ENCODE data around the gene MAP3K14.
A peak's percentile ranks its signal among the peaks of the same experiment; 100 is the strongest.

Gene MAP3K14

DNA sequence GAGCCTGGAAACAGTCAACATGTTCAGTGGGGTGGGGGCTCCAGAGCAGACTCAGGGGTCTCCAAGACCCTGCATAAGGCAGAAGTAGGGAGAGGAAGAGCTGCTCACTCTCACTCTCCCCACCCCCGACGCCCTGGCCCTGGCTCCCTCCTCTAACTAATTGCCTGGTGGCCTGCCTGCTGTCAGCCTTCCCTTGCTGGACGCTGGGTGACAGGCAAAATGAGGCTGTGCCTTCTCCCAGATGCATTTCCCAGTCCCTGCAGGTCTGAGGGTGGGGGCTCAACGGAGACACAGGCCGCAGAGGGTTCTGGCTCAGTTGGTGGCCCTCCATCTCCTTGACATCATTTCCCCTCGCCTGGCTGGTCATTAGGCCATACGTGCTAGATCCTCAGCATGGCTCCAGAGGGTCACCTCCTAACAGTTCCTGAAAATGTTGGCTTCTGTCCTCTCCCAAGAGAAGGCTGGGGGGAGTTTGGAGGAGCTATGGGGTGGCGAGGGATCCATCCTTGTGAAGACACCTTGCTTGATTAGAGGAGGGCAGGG lies 93.8 kb downstream of the MAP3K14 start:
- no peak for DNase-seq (ENCODE audit: low read depth)

DNA sequence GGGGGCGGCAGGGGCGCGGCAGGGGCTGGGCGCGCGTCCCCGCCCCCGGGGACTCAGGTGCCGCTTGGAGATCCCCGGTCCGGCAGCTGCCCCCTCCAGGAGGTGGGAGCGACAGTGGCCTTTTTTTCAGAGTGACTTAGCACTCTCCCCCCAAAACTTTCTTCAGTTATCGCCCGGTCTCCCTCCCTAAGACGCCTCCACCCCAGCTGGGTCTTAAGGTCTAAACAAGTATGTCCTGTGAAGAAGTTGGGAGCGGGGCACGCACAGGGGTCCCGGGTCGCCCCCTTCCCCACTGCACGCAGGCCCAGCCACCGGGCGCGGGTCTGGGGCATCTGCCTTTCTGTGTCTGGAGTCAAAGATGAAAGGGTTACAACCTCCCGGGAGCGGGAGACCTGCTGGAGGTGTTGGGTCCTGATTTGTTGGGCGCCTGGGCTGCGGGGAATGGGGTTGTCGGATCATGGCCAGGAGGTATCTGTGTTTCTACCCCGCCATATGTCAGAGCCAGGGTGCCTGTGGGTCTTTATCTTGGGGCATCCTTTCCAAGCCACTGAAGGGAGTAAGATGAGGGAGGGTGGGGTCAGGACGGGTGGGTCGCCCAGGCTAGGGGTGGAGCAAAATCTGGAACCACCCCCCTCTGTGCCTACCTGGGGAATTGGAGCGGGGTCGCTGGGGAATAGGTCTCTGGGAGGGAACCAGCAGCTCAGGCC lies 94.4 kb downstream of the MAP3K14 start:
- DNase-seq (ENCODE audit: low read depth), result no peak

DNA sequence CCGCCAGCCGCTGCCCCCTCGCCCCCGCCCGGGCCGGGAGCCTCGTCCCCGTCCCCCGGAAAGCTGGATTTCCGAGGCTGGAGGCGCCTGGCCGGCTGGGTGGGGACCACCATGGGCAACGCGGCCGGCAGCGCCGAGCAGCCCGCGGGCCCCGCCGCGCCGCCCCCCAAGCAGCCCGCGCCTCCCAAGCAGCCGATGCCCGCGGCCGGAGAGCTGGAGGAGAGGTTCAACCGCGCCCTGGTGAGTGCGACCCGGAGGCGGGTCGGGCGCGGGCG lies 94.9 kb downstream of the MAP3K14 start:
- no peak for DNase-seq (ENCODE audit: low read depth)

DNA sequence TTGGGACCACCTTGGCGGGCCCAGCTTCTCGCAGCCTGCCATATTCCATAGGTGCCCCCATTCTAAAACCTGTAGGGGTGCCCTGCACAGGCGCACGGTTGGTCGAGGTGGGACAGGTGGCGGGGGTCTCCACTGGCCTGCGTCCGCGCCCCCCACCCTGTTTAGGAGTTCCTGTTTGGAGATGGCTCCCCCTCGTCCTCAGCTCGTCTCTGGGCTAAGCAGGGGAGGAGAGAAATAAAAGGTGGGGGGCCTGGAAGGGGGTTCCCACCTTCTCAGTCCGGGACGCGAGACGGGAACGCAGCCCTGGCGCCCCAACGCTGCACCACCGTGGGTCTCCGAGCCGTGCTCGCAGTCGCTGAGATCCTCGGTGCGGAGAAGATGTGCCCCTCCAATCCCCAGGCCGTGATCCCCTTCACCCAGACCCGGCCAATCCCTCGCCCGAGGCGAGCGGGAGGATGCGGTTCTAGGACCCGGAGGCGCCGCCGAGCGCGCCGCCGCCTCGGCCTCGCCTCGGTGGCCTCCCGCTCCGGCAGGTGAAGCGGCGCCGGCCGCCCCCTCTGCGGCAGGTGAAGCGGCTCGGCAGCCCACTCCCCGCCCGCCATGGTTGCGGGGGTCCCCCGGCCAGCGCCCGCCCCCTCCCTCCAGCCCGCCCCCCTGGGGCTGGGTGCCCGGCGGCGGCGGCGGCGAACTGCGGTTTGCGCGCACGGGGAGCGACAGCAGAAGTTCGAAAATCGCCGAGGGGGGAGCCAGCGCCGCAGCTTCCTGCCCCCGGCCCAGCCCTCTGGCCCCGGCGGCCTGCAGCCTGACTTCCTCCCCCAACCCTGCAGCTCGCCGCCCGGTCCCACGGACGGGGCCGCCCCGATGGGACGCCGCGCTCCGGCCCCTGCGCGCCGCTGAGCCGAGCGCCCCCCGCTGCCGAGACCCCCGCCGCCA lies 95.5 kb downstream of the MAP3K14 start, which contains the start of gene FMNL1:
FMNL1 (plus strand) TSS at position 805 of the 933 bp plus-strand sequence. CDS start 240 bp downstream, outside the sequence.
- peak; percentile 64 for DNase-seq (ENCODE audit: low read depth)

DNA sequence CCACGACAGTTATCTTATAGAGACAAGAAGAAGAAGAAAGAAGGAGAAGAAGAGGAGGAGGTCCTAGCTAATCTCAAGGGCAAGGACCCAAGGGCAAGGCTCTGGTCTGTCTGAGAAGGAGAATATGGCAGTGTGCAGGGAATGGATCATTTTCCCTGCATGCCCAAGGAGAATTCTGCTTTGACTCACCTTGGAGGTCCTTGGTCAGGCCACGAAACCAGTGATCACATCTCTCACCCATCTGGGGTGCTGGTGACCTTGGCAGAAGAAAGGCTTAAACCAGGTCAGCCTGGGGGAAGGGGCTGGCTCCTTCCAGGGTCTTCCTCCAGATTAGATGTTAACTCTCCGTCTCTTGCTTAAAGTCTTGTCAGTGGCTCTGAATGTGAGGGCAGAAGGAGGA lies 96.7 kb downstream of the MAP3K14 start:
- DNase-seq (ENCODE audit: low read depth), result no peak

DNA sequence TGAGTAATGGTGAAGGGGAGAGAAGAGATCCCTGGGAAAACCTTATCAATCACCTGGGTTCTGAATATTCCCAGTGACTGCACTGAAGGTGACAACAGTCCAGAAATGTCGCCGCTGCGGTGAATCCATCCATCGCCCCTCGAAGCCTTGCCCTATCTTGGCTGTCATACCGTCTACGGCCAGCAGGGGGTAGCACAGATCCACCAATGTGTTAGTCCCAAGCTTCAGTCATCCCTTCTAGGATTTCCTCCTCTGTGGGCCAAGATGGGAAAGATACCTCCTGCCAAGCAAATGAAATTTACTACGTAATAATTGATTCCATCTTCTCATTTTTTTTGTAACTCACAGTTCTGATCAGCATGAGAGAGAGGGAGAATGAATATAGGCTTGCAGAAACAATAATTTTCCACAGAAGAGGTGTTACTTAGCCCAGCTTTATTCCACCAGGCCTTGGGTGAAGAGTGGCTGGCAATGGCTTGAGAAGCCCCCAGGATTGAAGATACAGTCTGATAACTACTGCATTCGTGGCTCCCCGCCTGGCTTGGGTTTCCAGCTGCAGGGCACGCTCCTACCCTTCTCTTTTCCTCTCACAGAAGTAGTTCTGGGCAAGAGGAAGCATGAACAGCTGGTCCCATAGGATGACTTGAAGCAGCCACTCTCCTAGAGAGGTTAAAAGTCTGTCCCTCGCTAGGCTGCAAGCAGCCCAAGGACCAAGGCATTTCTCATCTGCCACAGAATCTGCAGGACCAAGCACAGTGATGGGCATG lies 97.7 kb downstream of the MAP3K14 start:
- DNase-seq (ENCODE audit: low read depth), result peak; percentile 71
